Choroid plexus epithelial cell (primary cell): Measurements from ENCODE around the gene AGO4.
"Not testable (repeated sequence)": the region's sequence is repeated elsewhere in the genome, so short reads cannot be mapped to it uniquely, and the experiment has no call there.

Source experiments
- DNase-seq: peaks from one replicate; pipeline ENCODE4 v3.0.0-alpha.2; 2010; ENCODE audit warnings: low read depth
- H3K4me3 ChIP-seq: 2 replicates; pipeline ENCODE4 v1.5.1; 2011; ENCODE audit warnings: low read depth, mild to moderate bottlenecking, control low read depth, low read length, moderate library complexity
- TF ChIP-seq, protein P1 (sequence below): conservative IDR thresholded peaks from 2 replicates; pipeline ENCODE4 v1.5.1; 2011; ENCODE audit warnings: low read depth, mild to moderate bottlenecking, control low read depth, inconsistent platforms, low read length, moderate library complexity

AGO4 gene

DNA sequence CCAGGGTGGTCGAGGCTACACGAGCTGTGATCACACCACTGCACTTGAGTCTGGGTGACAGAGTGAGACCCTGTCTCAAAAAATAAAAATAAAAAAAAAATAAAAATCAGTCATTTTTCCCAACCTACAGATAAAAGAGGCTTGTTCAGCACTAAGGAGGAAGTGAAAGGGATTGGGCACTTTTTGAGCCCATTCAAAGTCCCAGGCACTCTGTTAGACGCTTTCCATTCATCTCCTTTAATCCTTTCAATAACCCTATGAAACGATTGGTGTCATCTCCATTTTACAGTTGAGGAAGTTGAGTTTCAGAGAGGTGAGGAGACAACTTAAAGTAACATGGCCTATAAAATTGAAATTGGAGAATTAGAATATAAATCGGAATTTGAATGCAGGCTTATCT lies 10.4 kb upstream of the AGO4 start:
- no peak overlapping the region for H3K4me3 ChIP-seq
- TF ChIP-seq, protein P1, sequence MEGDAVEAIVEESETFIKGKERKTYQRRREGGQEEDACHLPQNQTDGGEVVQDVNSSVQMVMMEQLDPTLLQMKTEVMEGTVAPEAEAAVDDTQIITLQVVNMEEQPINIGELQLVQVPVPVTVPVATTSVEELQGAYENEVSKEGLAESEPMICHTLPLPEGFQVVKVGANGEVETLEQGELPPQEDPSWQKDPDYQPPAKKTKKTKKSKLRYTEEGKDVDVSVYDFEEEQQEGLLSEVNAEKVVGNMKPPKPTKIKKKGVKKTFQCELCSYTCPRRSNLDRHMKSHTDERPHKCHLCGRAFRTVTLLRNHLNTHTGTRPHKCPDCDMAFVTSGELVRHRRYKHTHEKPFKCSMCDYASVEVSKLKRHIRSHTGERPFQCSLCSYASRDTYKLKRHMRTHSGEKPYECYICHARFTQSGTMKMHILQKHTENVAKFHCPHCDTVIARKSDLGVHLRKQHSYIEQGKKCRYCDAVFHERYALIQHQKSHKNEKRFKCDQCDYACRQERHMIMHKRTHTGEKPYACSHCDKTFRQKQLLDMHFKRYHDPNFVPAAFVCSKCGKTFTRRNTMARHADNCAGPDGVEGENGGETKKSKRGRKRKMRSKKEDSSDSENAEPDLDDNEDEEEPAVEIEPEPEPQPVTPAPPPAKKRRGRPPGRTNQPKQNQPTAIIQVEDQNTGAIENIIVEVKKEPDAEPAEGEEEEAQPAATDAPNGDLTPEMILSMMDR = no peak
- no peak for DNase-seq

DNA sequence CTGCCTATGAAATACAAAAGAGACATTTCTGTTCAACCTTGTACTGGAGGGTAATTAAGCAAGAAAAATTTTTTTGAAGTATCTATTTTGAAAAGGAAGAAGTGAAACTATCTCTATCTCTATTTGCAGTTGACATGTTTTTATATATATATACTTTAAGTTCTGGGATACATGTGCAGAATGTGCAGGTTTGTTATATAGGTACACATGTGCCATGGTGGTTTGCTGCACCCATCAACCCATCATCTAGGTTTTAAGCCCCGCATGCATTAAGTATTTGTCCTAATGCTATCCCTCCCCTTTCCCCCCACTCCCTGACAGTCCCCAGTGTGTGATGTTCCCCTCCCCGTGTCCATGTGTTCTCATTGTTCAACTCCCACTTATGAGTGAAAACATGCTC lies 9.8 kb upstream of the AGO4 start:
- not testable (repeated sequence) for DNase-seq, H3K4me3 ChIP-seq

DNA sequence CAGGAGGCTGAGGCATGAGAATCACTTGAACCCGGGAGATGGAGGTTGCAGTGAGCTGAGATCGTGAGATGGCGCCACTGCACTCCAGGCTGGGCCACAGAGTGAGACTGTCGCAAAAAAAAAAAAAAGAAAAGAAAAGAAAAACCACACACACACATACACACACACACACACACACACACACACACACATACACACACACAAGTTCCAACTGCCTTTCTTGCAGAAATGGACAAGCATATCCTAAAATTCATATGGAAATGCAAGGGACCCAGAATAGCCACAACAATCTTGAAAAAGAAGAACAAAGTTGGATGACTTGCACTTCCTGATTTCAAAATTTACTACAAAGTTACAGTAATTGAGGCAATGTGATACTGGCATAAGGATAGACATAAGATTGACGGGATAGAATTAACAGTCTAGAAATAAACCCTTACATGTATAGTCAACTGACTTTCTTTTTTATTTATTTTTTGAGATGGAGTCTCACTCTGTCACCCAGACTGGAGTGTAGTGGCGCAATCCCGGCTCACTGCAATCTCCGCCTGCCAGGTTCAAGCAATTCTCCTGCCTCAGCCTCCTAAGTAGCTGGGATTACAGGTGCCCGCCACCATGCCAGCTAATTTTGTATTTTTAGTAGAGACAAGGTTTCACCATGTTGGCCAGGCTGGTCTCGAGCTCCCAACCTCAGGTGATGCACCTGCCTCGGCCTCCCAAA lies 7.5 kb upstream of the AGO4 start:
- H3K4me3 ChIP-seq, DNase-seq: not testable (repeated sequence)

DNA sequence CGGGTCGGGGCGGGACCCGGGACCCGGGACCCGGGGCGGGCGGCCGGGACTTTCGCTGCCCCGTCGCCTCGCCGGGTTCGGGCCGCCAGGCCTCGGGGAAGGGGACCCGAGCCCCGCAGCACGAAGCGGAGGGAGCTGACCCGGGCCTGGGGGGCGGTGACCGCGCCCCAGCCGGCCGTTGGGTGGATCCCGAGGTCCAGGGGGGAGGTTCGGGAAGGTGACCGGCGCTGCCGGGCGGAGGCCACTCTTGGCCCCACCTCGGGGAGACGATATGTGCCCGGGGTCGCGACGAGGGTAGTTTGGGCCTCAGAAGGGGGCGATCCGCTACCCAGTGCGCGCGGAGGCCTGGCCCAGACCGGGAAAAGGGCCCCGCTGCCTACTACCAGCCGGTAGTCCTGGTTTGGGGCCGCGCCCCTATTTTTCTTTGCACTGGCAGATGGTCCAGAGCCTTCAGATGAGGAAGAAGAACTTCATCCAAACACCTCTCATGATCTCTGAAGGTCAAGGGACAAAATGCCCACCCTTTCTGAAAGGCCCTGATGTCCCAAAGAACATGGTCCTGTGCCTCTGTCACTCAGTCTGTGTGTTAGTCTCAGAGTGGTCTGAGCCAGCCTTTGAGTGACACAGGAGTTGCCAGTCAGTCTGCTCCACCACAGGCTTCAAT lies 766 bp downstream of the AGO4 start:
- TF ChIP-seq, protein P1 = no peak
- H3K4me3 ChIP-seq = peak overlapping the region; percentile 78
- DNase-seq = peak; percentile 13

DNA sequence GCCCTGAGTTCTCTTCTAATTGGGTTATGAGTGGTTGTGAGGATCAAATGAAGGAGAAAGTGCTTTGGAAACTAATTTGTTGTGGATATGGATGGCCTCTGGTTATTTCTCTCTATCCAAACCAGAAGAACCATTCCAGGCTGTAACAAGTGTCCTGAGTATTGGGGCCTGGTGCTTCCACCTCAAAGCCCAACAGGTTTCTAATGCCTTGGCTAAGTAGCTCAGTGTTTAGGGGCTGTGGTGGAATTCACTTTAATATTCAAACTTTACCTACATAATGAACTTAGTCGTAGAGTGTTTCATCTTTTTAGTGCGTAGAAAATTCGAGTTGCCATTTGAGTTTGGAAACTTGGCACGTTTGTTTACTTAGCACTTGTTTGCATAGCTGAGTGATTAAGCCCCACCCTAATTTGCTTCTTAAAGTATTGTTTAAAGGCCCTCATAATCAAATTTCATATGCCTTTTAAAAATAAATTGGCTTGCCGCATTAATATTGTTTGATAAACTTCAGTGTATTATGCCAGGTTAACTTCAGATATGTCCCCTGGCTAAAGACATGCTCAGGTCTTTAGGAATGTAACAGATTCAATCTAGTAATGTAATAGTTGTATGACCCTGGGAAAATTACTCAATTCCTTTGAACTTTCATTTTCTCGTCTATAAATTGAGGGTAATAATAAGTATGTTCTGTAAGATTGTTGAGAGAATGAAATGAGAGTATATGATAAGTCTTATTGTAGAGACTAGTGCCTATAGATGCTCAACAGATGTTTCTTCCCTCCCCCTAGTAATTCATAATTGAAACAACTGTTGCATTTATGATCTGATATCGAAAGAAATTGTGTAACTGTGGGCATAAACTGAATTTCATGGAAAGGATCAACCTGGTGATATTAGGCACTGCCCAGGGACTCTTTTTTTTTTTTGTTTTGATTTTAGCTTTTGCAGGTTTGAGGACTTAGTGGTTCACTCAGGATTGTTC lies 1.6 kb downstream of the AGO4 start:
- no peak for DNase-seq
- TF ChIP-seq, protein P1 = no peak
- peak overlapping the region; percentile 78 for H3K4me3 ChIP-seq

DNA sequence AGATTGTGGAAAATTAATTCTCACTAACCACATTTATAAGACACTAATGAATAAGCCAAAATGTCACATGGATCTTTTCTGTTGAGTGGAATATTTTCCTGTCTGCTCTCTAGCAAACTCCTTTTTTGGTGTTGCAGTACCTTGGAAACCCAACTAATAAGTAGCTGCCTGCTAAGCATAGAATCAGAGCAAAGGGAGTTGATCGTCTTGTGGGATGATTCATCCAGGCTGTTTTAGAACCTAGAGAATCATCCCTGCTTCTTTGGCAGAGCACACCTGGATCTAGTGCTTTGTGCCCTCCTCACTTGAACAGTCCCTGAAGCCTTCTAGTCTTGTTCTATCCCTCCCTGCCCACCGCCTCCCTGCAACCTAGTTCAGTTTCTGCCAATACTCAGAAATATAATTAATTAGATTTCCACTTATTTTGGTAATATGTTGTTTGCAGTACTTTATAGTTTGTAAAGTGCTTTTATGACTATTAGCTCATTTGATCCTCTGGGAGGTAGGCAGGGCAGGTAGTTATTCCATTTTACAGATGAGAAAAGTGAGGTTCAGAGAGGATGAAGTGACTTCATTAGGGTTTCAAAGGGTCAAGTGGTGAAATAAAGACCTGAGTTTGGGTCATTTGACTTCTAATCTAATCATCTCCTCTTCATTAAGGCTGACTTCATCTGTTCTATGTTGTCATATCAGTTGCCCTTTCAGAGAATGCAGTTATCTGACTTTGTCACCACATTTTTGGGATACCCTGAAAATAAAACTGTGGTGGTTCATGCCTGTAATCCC lies 2.5 kb downstream of the AGO4 start:
- TF ChIP-seq, protein P1 = no peak
- H3K4me3 ChIP-seq = no peak overlapping the region

DNA sequence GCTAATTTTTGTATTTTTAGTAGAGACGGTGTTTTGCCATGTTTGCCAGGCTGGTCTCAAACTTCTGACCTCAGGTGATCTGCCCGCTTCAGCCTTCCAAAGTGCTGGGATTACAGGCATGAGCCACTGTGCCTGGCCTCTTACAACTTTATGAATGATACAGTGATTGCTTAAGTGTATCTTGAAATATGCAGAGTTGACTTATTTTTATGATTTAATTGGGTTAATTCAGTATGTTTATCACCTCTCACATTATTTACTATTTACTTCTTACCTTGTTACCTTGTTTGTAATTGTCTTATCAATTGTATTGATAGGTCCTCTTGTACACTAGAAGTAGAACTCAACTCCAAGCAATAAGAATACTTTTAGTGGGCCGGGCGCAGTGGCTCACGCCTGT lies 4.9 kb downstream of the AGO4 start:
- H3K4me3 ChIP-seq, DNase-seq: not testable (repeated sequence)

More for the DNA sequence above, 2.5 kb downstream of the AGO4 start:
- peak; percentile 58 for DNase-seq

DNA sequence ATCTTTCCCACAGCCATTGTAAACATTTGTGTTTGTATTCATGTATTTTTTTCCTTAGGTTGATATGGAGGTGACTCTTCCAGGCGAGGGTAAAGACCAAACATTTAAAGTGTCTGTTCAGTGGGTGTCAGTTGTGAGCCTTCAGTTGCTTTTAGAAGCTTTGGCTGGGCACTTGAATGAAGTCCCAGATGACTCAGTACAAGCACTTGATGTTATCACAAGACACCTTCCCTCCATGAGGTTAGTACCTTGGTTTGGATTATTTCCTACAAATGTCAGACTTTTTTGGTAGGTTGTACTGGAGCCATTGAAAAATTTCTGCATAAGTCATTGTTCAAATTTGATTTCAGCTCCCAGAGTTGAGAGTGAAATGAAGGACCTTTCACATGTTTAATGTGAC lies 17.4 kb downstream of the AGO4 start:
- DNase-seq = no peak
- TF ChIP-seq, protein P1 = no peak
- H3K4me3 ChIP-seq = no peak overlapping the region
